Small intestine (tissue), 7 donors: ENCODE data around the gene LDLR. TPM values are rescaled to one million over a fixed set of nuclear protein-coding genes. Genes with fewer than 3 reads are reported as not detected.
"Not testable (repeated sequence)": the region's sequence is repeated elsewhere in the genome, so short reads cannot be mapped to it uniquely, and the experiment has no call there.

Experiments used
- DNase-seq, 2 donors: peaks; one replicate each; pipeline versions ENCODE4 v3.0.0 to v3.0.0-alpha.2; 2013
- FAIRE-seq: peaks from 2 replicates; lab custom pipeline; 2012; peaks lifted over from hg19 to GRCh38; lab: Jason Lieb, UNC
- H3K27ac ChIP-seq, 3 donors: one replicate each; pipeline ENCODE4 v1.5.1; 2013; ENCODE audit warnings: low read length in 2 of 3, mild to moderate bottlenecking in 2 of 3, control low read depth in 1 of 3, inconsistent platforms in 1 of 3, low read depth in 1 of 3, moderate library complexity in 1 of 3
- H3K27me3 ChIP-seq, 3 donors: one replicate each; pipeline ENCODE4 v1.6.1; 2013; ENCODE audit warnings: low read length in 3 of 3, inconsistent platforms in 1 of 3; ENCODE audit not compliant: control insufficient read depth in 3 of 3, insufficient read depth in 3 of 3
- H3K36me3 ChIP-seq, 3 donors: one replicate each; pipeline ENCODE4 v1.6.1; 2013; ENCODE audit warnings: low read length in 3 of 3, inconsistent platforms in 1 of 3, low read depth in 1 of 3, mild to moderate bottlenecking in 1 of 3, moderate library complexity in 1 of 3; ENCODE audit not compliant: control insufficient read depth in 3 of 3, insufficient read depth in 2 of 3
- H3K4me1 ChIP-seq, 3 donors: one replicate each; pipeline ENCODE4 v1.6.1; 2013; ENCODE audit warnings: low read length in 2 of 3, inconsistent platforms in 1 of 3, low read depth in 1 of 3, mild to moderate bottlenecking in 1 of 3, moderate library complexity in 1 of 3; ENCODE audit not compliant: control insufficient read depth in 3 of 3, insufficient read depth in 2 of 3
- H3K4me3 ChIP-seq, 3 donors: one replicate each; pipeline ENCODE4 v1.5.1; 2013; ENCODE audit warnings: low read length in 3 of 3, control low read depth in 1 of 3, inconsistent platforms in 1 of 3, low read depth in 1 of 3, mild to moderate bottlenecking in 1 of 3, moderate library complexity in 1 of 3
- H3K9me3 ChIP-seq, 2 donors: one replicate each; pipeline ENCODE4 v1.6.1; 2013; ENCODE audit warnings: low read depth in 1 of 2, low read length in 1 of 2; ENCODE audit not compliant: control insufficient read depth in 2 of 2, insufficient read depth in 1 of 2
- WGBS, 3 donors: extraction: QIAGEN DNeasy Blood & Tissue Kit; methylation state at CpG; one replicate each; pipeline ENCODE4 v1.1.7; 2013; 5-methylcytosine and 5-hydroxymethylcytosine counted together
- polyA plus RNA-seq, 4 donors: library from polyadenylated mRNA; stranded (reverse) in 3 of 4; unstranded in 1 of 4; fragments of 200-250 nt in 3 of 4; fragments of 120-200 nt in 1 of 4; gene quantifications; one replicate each; pipeline versions ENCODE4 v1.2.1 to v1.2.3, GENCODE V29; 2013
- donor health status: healthy with polysubstance abuse.
- donor health status: control.
- donor health status: control.
- donor health status: Bipolar disorder and iron deficiency.
- donor health status: healthy.

Gene LDLR
- polyA plus RNA-seq, 4 donors = 6.0 to 40.1 (median 31.1) TPM

GRCh38 chr19:11113140-11113708 is 24.0 kb downstream of the LDLR start:
- Histone ChIP-seq H3K9me3 (no peaks in the 10 kb centered on the region), H3K27me3 (no peaks in the 10 kb centered on the region), H3K36me3 (peaks cover 31 to 99% (median 51%) of the 10 kb centered on the region in 3 donors), H3K4me3 (no peak overlapping the region), H3K27ac (no peak overlapping the region), H3K4me1 (no peaks in the 10 kb centered on the region)
- no peak for FAIRE-seq
- no peak for DNase-seq
- WGBS, 3 donors = 94 to 97% (median 95%) methylated on average over 25 to 27 of the region's 27 CpGs

- Histone ChIP-seq H3K27me3 (no peaks in the 10 kb centered on the region), H3K36me3 (peaks cover 30 to 97% (median 47%) of the 10 kb centered on the region in 3 donors), H3K4me3 (no peak overlapping the region), H3K9me3 (no peaks in the 10 kb centered on the region), H3K4me1 (no peaks in the 10 kb centered on the region), H3K27ac (no peak overlapping the region)
- FAIRE-seq (no peak), DNase-seq (no peak)
- 91 to 93% (median 92%) methylated on average over 5 of the region's 5 CpGs for WGBS, 3 donors
Measured at GRCh38 chr19:11115042-11115441, 25.8 kb downstream of the LDLR start.

- no peak overlapping the region for H3K27ac ChIP-seq
- no peaks in the 10 kb centered on the region for H3K4me1 ChIP-seq
- DNase-seq (no peak), FAIRE-seq (no peak)
- H3K9me3 ChIP-seq = no peaks in the 10 kb centered on the region
- H3K27me3 ChIP-seq = no peaks in the 10 kb centered on the region
- H3K4me3 ChIP-seq = no peak overlapping the region
- WGBS, 3 donors = 83 to 88% (median 86%) methylated on average over 11 of the region's 11 CpGs
- H3K36me3 ChIP-seq = peaks cover 31 to 97% (median 51%) of the 10 kb centered on the region in 3 donors
Measured at GRCh38 chr19:11115895-11116446, 26.7 kb downstream of the LDLR start.

- Histone ChIP-seq H3K27ac (no peak overlapping the region), H3K27me3 (no peaks in the 10 kb centered on the region), H3K9me3 (no peaks in the 10 kb centered on the region), H3K4me1 (no peaks in the 10 kb centered on the region), H3K4me3 (no peak overlapping the region), H3K36me3 (peaks cover 29 to 96% (median 46%) of the 10 kb centered on the region in 3 donors)
- WGBS, 3 donors = 91 to 97% (median 94%) methylated on average over 9 of the region's 9 CpGs
- FAIRE-seq (no peak), DNase-seq (no peak)
Measured at GRCh38 chr19:11116507-11116906, 27.2 kb downstream of the LDLR start.

- not testable (repeated sequence) for H3K27ac ChIP-seq, H3K9me3 ChIP-seq, H3K27me3 ChIP-seq, DNase-seq, H3K4me1 ChIP-seq, FAIRE-seq, H3K4me3 ChIP-seq
- peaks cover 21 to 90% (median 25%) of the 10 kb centered on the region in 3 donors for H3K36me3 ChIP-seq
- 89 to 98% (median 95%) methylated on average over 13 to 17 of the region's 17 CpGs for WGBS, 3 donors
Measured at GRCh38 chr19:11121963-11122362, 32.7 kb downstream of the LDLR start.

GRCh38 chr19:11123114-11123513 is 33.9 kb downstream of the LDLR start:
- no peak overlapping the region for H3K27ac ChIP-seq
- H3K36me3 ChIP-seq = peaks cover 21 to 90% (median 30%) of the 10 kb centered on the region in 3 donors
- no peak for FAIRE-seq
- no peak overlapping the region for H3K4me3 ChIP-seq
- no peaks in the 10 kb centered on the region for H3K9me3 ChIP-seq
- no peak for DNase-seq
- H3K27me3 ChIP-seq = no peaks in the 10 kb centered on the region
- no peaks in the 10 kb centered on the region for H3K4me1 ChIP-seq
- WGBS, 3 donors = 83 to 88% (median 88%) methylated on average over 11 to 13 of the region's 13 CpGs

GRCh38 chr19:11124157-11124556 is 34.9 kb downstream of the LDLR start:
- FAIRE-seq, H3K4me1 ChIP-seq, H3K27ac ChIP-seq, DNase-seq, H3K27me3 ChIP-seq, H3K4me3 ChIP-seq, H3K9me3 ChIP-seq: not testable (repeated sequence)
- 97 to 100% (median 99%) methylated on average over 4 of the region's 4 CpGs for WGBS, 3 donors
- peaks cover 17 to 92% (median 32%) of the 10 kb centered on the region in 3 donors for H3K36me3 ChIP-seq

- no peak overlapping the region for H3K4me3 ChIP-seq
- no peaks in the 10 kb centered on the region for H3K27me3 ChIP-seq
- no peak overlapping the region for H3K27ac ChIP-seq
- H3K4me1 ChIP-seq = peaks cover 0 to 4% (median 0%) of the 10 kb centered on the region in 3 donors
- DNase-seq (peak; percentile 76 to 84), FAIRE-seq (no peak)
- peaks cover 14 to 92% (median 22%) of the 10 kb centered on the region in 3 donors for H3K36me3 ChIP-seq
- 58 to 69% (median 61%) methylated on average over 11 of the region's 11 CpGs for WGBS, 3 donors
- no peaks in the 10 kb centered on the region for H3K9me3 ChIP-seq
Measured at GRCh38 chr19:11125994-11126685, 36.9 kb downstream of the LDLR start.
